ENCODE measurements around the gene TNIK. TPM values are rescaled to one million over a fixed set of nuclear protein-coding genes. Genes with fewer than 3 reads are reported as not detected.

TNIK gene
- total RNA-seq, 1 experiment from 2014 or later, result 0.69 TPM

DNA sequence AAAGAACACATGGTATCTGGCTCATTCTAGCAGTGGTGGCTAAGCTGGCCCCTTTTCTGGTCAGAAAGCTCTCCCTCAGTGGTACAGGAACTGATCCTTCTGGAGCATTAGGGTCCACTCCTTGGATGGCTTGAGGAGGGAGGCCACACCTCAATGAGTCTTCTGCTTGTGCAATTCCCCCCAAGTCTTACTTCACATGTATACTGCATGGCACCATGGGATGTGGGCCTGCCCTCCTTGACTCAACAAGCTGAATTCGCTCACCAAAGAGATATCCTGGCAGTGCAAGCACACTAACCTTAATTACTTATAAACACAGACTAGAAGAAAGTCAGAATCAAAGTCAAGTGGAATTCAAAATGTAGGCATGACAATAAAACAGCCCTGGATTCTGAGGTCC lies 299.9 kb downstream of the TNIK start:
- ChIA-PET CTCF (no interaction called here), POLR2A (ENCODE audit: low non-redundant PET) (interaction anchor here (0.5 kb wide), 1 partner anchor 51 kb away, joined by 3 read pairs; no protein-coding TSS in a partner anchor)

DNA sequence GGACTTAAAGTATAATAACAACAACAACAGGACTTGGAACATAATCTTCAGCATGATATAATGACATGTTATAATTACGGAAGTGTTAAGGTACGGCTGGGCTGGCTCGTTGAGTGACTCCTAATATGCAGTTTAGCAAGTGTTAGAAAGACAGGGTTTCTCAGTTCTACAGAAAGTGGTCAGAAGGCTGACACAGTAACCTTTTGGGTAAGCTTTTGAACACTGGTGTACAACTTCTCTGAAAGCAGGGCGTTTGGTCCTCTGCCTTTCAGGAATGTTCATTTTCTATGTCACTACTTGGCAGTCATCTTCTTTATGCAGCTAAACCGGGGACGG lies 300.4 kb downstream of the TNIK start:
- CTCF ChIA-PET, result no interaction called here
- TF ChIP-seq EZH2 (IDR thresholded peaks at IDR 0.05; ENCODE audit: borderline replicate concordance, low read depth, low read length, poor library complexity, severe bottlenecking), result no peak
- TF ChIP-seq, protein P1, sequence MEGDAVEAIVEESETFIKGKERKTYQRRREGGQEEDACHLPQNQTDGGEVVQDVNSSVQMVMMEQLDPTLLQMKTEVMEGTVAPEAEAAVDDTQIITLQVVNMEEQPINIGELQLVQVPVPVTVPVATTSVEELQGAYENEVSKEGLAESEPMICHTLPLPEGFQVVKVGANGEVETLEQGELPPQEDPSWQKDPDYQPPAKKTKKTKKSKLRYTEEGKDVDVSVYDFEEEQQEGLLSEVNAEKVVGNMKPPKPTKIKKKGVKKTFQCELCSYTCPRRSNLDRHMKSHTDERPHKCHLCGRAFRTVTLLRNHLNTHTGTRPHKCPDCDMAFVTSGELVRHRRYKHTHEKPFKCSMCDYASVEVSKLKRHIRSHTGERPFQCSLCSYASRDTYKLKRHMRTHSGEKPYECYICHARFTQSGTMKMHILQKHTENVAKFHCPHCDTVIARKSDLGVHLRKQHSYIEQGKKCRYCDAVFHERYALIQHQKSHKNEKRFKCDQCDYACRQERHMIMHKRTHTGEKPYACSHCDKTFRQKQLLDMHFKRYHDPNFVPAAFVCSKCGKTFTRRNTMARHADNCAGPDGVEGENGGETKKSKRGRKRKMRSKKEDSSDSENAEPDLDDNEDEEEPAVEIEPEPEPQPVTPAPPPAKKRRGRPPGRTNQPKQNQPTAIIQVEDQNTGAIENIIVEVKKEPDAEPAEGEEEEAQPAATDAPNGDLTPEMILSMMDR (conservative IDR thresholded peaks at IDR 0.05; ENCODE audit: low read depth, low read length), result no peak
- no peak overlapping the region for H3K4me3 ChIP-seq (ENCODE audit: low read depth, low read length, poor library complexity, severe bottlenecking)
- H3K9me3 ChIP-seq (ENCODE audit: low read depth, low read length, poor library complexity, severe bottlenecking), result peaks cover 8% of the 10 kb centered on the region
- H3K27me3 ChIP-seq (replicated peaks; ENCODE audit: insufficient read depth, low read depth, low read length, poor library complexity), result no peaks in the 10 kb centered on the region
- H3K36me3 ChIP-seq (ENCODE audit: insufficient read depth, low read length, poor library complexity, severe bottlenecking), result no peaks in the 10 kb centered on the region
- intact Hi-C loops (cut with micrococcal nuclease; ENCODE audit: unreplicated experiment), result no loop called here
- H3K27ac ChIP-seq (ENCODE audit: low read depth, low read length, poor library complexity, severe bottlenecking), result no peak overlapping the region
- no TSS peak for BruUV-seq (replicated peaks)
- no peak for DNase-seq (ENCODE audit: low spot score)
- POLR2A ChIA-PET (ENCODE audit: low non-redundant PET), result no interaction called here
- H3K4me1 ChIP-seq (ENCODE audit: insufficient read depth, low read length, poor library complexity, severe bottlenecking), result no peaks in the 10 kb centered on the region

More for the DNA sequence above, 299.9 kb downstream of the TNIK start:
- Histone ChIP-seq H3K27ac (ENCODE audit: low read depth, low read length, poor library complexity, severe bottlenecking) (no peak overlapping the region), H3K27me3 (replicated peaks; ENCODE audit: insufficient read depth, low read depth, low read length, poor library complexity) (no peaks in the 10 kb centered on the region), H3K4me1 (ENCODE audit: insufficient read depth, low read length, poor library complexity, severe bottlenecking) (no peaks in the 10 kb centered on the region), H3K36me3 (ENCODE audit: insufficient read depth, low read length, poor library complexity, severe bottlenecking) (no peaks in the 10 kb centered on the region), H3K9me3 (ENCODE audit: low read depth, low read length, poor library complexity, severe bottlenecking) (peaks cover 8% of the 10 kb centered on the region), H3K4me3 (ENCODE audit: low read depth, low read length, poor library complexity, severe bottlenecking) (no peak overlapping the region)
- BruUV-seq (replicated peaks), result no TSS peak
- intact Hi-C loops (cut with micrococcal nuclease; ENCODE audit: unreplicated experiment), result no loop called here
- TF ChIP-seq, protein P1 (conservative IDR thresholded peaks at IDR 0.05; ENCODE audit: low read depth, low read length), result no peak
- no peak for TF ChIP-seq EZH2 (IDR thresholded peaks at IDR 0.05; ENCODE audit: borderline replicate concordance, low read depth, low read length, poor library complexity, severe bottlenecking)
- DNase-seq (ENCODE audit: low spot score), result no peak

DNA sequence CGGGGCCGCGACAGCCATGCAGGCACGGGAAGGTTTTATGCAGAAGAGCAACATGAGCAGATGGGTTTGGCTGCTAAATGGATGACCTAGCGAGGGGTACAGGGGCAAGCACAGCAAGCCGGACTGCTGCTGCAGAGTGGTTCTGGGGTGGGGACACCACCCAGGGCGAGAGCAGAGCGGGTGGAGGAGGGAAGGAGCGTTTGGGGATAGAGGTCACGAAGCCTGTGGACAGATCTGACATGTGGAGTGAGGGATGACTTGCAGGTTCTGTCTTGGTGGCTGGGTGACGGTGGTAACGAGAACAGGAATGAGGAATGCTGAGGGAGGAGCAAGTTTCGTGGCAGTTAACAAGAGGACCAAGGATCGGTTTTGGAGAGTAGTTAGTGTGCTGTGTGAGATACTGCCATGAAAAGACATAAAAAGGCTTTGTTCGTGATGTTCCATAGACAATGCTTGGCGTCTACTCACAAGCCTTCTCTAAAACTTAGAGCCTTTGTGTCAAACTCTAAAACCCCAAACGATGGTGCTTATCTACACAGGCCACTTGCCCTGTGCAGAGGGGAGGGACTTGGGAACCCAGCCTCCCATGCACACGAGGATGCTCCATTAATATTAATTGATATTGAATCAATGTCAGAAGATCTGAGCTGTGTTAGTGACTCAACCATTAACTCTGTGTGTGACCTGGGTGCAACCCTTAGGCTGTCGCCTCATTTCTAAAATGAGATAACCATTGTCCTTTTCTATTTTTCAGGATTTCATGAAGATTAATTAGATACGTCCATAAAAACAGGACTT lies 301.0 kb downstream of the TNIK start:
- H3K4me1 ChIP-seq (ENCODE audit: insufficient read depth, low read length, poor library complexity, severe bottlenecking), result no peaks in the 10 kb centered on the region
- no peaks in the 10 kb centered on the region for H3K36me3 ChIP-seq (ENCODE audit: insufficient read depth, low read length, poor library complexity, severe bottlenecking)
- CTCF ChIA-PET, result no interaction called here
- TF ChIP-seq, protein P1 (conservative IDR thresholded peaks at IDR 0.05; ENCODE audit: low read depth, low read length), result no peak
- no peak for TF ChIP-seq EZH2 (IDR thresholded peaks at IDR 0.05; ENCODE audit: borderline replicate concordance, low read depth, low read length, poor library complexity, severe bottlenecking)
- BruUV-seq (replicated peaks), result no TSS peak
- H3K9me3 ChIP-seq (ENCODE audit: low read depth, low read length, poor library complexity, severe bottlenecking), result peaks cover 8% of the 10 kb centered on the region
- no peaks in the 10 kb centered on the region for H3K27me3 ChIP-seq (replicated peaks; ENCODE audit: insufficient read depth, low read depth, low read length, poor library complexity)
- H3K27ac ChIP-seq (ENCODE audit: low read depth, low read length, poor library complexity, severe bottlenecking), result no peak overlapping the region
- H3K4me3 ChIP-seq (ENCODE audit: low read depth, low read length, poor library complexity, severe bottlenecking), result no peak overlapping the region
- DNase-seq (ENCODE audit: low spot score), result no peak
- intact Hi-C loops (cut with micrococcal nuclease; ENCODE audit: unreplicated experiment), result no loop called here
- POLR2A ChIA-PET (ENCODE audit: low non-redundant PET), result no interaction called here

All from A673 (cell line).